LHCN-M2 (cell line): ENCODE data around the gene PPP2R5C. TPM values are rescaled to one million over a fixed set of nuclear protein-coding genes. Genes with fewer than 3 reads are reported as not detected.
"Not testable (repeated sequence)": the region's sequence is repeated elsewhere in the genome, so short reads cannot be mapped to it uniquely, and the experiment has no call there.

Source experiments
- DNase-seq: peaks from one replicate; pipeline ENCODE4 v3.0.0-alpha.2; 2012; ENCODE audit warnings: low read depth
- total RNA-seq: library from RNA; depleted of rRNA; stranded (reverse); fragments of >200 nt; gene quantifications from 2 replicates; pipeline ENCODE4 v1.2.3, GENCODE V29; 2014

PPP2R5C gene
- total RNA-seq, 1 experiment from 2014 or later = 86.3 TPM

DNA sequence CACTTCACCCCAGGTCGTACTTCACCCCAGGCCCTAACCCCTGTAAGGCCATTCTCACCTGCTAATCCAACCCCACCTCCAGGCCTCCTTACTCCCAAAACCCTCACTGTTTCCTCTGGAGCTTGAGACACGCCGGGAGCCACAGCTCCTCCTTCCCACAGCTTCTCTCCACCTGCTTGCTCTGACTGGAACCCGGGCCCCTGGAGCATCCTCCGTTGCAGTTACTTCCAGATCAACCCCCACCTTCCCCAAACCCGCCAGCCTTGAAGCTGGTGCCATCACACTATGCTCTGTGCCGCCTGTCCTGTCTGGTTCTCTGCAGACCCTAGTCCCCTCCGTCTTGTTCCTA, 34.6 kb upstream of the PPP2R5C start:
- DNase-seq = no peak

DNA sequence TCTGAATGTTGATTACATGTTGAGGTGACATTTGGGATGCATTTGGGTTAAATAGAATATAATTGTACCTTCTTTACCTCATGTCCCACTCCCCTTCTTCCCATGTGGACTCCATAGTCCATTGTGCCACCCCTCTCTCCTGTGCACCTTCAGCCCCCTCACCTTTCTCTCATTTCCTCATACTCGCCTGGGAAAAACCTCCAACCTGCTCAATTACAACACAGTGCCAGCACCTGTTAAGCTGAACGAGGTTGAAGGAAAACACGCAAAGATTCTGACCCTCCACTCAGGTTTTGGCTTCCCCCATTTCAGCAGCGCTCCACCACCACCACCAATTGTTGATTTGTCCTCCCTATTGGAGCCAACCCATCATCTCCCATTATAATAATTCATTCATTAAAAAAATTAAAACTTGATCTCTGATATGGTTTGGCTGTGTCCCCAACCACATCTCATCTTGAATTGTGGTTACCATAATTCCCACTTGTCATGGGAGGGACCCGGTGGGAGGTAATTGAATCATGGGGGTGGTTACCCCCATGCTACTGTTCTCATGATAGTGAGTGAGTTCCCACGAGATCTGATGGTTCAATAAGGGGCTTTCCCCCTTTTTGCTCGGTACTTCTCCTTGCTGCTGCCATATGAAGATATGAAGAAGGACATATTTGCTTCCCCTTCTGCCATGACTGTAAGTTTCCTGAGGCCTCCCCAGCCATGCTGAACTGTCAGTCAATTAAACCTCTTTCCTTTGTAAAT, 33.7 kb upstream of the PPP2R5C start:
- DNase-seq = no peak

DNA sequence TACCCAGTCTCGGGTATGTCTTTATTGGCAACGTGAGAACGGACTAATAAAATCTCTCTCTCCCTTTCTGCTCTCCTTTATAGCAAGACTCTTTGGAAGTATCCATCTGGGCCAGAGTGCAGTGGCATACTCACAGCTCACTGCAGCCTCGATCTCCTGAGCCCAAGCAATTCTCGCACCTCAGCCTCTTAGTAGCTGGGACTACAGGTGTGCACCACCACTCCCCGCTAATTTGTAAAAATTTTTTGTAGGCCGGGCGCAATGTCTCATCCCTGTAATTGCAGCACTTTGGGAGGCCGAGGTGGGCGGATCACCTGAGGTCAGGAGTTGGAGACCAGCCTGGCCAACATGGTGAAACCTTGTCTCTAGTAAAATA, 33.2 kb upstream of the PPP2R5C start:
- no peak for DNase-seq

DNA sequence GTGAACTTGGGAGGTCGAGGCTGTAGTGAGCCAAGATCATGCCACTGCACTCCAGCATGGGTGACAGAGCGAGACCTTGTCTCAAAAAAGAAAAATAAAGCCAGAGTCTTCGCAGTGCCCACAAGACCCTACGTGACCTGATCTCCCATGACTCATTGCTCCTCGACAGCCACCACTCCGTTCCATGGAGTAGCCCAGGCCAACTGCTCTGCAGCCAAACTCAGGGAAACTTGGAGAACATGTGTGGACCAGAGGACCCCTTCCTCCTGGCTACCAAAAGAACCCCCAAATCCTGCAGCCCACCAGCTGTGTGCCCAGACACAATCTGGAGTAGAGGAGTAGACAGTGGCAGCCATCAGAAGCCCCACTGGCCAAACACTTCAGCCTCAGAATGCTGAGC, 32.1 kb upstream of the PPP2R5C start:
- no peak for DNase-seq

DNA sequence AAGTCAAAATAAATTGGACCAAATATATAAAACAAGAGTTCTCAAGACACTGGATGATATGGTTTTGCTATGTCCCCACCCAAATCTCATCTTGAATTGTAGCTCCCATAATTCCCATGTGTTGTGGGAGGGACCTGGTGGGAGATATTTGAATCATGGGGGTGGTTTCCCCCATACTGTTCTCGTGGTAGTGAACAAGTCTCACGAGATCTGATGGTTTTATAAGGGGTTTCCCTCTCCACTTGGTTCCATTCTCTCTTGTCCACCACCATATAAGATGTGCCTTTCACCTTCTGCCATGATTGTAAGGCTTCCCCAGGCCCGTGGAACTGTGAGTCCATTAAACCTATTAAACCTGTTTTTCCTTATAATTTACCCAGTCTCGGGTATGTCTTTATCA, 31.4 kb upstream of the PPP2R5C start:
- DNase-seq = not testable (repeated sequence)

DNA sequence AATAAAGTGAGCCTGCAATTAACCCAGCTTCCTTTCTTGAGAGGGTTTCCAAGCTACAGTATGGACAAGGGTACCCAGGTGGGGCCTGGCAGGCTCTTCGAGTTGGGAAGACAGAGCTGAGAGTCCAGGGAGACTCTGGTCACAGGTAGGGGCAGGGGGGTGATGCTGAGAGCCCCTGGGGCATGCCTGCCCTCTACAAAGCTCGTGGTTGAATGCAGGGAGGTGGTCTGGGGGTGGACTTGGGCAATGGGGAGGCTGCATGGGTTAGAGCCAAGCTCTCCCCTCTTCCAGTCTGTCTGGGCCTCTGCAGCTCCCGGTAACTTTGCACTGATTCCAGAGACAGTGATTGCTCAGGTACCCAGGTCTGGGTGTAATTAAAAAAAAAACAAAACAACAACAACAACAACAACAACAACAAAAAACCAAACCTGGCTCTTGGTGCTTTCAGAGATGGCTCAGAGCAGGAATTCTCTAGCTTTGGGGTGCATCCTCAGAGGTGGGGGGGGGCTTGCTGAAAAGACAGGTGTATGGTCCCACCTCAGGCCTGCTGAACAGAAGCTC, 30.8 kb upstream of the PPP2R5C start:
- no peak for DNase-seq

DNA sequence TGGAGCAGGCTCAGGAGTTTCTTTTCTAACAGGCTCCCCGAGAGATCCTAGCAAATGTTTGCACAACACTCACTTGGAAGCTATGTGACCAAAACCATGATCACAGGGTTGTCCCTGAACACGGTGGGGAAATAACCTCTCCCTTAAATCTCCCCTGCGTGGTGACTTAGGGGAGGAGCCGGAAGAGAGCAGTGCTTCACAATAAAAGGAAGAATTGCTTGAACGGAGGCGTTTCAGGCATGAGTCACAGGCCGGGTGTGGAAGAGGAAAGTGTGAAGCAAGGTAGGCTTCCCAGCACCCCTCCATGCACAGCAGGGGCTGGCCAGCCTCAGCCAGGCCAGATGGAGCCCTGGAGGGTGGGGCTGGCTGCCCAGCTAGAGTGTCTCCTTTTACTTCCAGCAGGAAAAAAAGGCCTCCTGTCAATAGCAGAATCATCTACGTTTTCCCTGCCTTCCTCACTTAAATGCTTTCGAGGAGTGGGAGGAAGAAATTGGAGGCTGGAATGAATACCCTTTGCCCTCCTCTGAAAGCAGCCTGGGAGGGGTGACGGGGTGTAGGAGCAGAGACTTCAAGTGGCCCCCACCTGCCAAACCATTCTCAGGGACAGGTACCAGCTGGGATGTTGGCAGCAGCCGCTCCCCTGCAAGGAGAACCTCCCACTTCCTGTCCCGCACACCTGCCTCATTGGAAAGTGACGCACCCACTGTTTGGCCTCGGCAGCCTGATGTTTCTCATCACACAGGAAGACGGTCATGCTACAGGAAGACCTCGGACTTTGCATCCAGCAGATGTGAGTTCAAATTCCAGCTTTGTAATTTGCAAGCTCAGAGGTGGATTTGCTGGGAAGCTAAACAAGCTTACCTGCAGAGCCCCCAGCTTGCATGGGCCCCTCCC, 30.1 kb upstream of the PPP2R5C start:
- peak; percentile 64 for DNase-seq

DNA sequence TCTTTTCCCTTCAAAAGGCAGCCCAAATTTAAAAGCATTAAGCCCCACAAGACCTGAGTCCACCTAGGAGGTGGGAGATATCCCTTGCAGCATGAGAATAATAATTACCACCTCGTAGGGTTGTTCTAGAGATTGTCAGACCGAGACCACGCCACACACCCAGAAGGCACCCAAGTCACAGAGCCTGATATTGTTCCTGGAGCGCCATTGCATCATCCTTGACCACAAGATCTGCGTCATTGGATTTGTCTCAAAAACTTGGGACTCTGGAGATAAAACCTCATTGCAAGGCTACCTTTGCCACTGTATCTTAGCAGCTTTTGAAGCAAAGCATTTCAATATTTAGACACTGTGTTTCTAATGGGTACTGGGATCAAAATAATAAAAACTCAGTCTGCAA, 29.4 kb upstream of the PPP2R5C start:
- DNase-seq = no peak

DNA sequence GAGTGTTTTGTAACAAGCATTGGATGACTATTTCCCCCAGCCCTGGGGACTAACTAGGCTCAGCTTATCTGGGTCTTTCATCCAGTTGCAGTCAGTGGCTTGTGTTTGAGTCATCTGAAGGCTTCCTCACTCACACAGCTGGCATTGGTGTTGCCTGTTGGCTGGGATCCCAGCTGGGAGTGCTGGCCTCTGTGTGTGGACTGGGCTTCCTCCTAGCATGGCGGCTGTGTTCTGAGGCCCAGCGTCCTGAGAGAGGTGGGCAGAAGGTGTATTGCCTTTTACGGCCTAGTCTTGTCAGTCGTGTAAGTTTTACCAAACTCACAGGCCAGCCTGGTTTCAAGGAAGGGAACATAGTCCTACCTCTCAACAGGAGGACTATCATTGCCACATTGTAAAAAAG, 28.3 kb upstream of the PPP2R5C start:
- DNase-seq = peak; percentile 73

DNA sequence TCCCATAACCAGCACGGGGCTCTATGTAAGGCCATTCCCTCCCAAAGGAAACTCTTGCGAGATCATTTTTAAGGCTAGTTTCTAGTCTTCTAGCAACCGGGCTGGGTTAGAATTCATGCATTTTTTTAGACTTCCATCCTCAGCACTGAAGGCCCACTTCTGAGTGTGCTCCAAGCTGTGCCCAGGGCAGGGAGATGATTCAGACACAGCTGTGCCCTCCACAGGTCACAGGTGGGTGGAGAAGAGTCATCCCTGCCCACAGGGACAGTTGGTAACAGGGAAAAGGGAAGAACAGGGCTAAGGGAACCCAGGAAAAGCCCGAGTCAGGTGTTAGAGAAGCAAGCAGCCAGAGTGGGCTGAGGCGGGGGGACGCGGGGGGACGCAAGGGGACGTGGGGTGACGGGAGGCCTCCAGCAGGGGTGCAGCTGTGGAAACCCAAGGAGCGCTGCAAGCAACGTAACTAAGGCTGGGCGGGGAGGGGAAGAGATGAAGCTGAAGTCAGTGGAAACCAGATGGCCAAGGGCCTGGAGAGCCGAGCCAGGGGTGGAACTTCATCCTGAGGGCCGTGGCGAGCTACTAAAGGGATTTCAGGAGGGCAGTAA, 27.2 kb upstream of the PPP2R5C start:
- DNase-seq = peak; percentile 32

DNA sequence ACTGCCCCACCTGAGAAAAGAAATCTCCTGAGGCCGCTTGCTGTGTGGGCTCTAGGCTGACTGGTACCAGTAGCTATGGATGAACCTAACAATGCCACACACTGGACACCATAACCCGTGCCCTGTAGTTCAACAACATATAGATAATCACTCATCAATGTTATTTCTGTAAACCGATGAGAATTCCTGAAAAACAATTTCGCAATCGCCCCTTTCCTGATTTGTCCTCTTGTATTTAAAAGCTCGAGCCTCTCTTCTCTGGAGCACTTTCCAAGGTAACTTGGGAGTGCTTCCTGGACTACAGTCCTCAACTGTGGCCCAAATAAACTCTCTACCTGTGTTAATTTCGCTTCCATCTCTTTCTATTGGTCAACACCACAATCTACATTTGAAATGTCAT, 26.1 kb upstream of the PPP2R5C start:
- no peak for DNase-seq

DNA sequence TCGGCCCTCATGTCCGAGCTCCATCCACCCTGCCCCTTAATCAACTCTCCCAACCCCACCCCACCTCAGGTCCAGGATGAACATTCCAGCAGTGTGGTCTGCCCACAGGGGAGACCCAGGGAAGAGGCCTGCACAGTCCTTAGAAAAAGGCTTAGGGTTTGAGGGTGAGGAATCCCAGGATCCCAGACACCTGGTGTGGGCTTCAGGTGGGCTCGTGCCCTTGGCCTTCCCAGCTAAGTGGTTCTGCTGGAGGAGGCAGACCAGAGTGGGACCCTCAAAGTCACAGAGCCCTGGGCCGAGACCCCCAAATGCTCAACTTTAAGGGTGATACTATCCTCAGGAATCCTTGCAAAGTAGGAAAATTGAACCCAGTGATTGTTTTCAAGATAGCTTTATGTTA, 25.4 kb upstream of the PPP2R5C start:
- no peak for DNase-seq

DNA sequence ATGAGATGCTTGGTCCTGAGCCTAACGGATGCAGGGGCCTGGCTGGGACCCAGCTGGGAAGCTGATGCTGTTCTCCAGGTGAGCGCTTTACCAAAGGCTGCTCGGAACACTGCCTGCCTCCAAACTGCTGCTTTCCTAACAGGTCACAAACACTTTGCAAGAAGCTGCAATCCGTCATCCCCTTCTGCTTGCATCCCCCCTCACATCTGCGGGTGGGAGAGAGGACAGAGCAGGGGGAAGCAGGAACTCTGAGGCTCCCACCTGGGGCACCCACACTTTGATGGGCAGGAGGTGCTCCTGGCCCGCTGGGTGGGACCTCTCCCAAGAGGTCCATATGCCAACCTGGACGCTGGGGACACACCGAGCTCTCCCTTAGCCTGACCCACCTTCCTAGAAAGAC, 24.9 kb upstream of the PPP2R5C start:
- no peak for DNase-seq

DNA sequence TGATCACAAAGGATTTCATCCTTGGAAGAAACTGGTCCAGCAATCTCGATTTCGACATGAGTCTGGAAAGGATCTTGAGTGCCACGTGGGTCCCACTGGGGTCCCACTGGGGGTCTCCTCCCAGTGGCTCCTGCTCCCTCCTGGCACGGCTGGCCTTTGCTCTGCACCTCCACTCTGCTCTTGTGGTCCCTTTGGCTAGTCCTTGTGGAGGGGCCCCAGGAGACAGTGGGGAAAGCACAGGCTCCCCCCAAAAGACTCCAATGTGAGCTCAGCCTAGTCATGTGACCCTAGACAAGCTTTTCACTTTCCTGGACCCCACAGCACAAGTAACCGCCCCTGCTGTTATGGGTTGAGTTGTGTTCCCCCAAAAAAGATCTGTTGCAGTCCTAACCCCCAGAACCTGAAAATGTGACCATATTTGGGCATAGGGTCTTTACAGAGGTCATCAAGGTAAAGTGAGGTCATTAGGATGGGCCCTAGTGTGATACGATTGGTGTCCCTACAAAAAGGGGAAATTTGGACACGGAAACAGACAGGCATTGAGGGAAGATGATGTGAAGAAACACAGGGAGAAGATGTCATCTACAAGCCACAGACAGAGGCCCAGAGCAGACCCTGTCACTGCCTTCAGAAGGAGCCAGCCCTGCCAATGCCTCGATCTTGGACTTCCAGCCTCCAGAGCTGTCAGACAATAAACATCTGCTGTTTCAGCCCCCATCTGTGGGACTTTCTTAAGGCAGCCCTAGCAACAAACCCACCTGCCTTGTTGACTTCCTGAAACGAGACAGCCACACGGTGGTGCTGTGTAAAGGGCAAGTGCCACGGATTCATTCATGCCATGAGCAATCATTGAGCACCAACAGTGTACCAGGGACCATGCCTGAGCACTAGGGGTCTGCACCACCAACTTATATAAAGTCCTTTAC, 23.8 kb upstream of the PPP2R5C start:
- DNase-seq = no peak

DNA sequence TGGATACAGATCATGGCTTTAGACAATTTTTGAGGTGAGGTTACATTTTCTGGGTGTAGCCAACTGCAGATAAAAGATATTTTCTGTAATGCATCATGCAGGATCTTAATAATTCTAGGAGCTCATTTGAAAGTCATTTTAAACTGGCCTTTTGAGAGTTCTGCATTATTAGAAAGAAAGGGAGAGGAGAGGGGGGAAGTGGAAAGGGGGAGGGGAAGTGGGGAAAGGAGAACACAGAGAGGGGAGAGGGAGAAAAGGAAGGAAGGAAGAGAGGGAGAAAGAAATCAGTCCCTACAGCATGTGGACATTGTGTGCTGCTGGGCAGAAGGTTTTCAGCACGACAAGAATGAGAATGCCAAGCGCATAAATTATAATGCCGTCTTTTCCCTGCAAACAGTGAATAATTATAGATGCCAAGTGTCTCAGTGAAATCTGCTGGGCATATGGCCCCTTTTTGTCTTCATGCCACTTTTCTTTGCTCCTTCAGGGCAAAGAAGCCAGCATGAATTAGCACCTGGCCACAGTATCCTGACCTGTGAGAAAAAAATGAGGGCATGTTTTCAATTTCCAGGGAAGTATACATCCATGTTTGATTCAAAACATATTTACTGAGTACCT, 22.7 kb upstream of the PPP2R5C start:
- DNase-seq = no peak

DNA sequence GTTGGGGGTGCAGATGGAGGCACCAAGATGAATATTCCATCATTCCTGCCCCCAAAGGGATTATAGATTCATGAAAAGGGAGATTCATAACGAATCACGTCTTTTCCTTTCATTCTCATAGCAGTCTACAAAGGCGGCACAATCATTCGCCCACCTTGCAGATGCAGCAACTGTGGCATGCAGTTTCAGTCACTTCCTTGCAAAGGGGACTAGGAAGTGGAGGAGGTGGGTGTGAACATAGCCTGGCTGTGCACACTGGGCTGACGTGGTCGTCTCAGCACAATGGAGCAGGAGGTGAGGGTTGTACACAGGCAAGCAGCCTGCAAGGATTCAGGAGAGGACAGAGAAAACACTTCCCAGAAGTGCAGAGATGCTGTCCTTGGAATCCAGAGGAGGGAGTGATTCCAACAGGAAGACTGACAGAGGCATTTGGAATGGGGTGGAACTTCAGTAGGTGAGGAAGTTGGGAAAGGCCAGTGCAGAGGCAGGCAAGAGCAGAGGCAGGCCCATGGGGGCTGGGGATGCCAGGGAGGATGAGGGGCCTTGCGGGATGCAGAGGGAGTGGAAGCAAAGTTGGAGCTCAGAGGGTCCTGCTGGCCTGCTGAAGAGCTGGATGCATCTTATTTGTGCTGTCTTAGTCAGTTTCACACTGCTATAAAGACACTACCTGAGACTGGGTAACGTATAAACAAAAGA, 21.9 kb upstream of the PPP2R5C start:
- DNase-seq = no peak

DNA sequence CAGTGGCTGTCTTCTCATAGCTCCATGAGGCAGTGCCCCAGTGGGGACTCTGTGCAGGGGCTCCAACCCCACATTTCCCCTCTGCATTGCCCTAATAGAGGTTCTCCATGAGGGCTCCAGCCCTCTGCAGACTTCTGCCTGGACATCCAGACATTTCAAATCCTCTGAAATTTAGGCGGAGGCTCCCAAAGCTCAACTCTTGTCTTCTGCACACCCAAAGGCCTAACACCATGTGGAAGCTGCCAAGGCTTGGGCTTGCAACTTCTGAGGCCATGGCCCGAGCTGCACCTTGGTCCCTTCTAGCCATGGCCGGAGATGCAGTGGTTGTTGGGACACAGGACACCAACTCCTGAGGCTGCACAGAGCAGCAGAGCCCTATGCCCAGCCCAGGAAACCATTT, 20.5 kb upstream of the PPP2R5C start:
- DNase-seq = no peak

DNA sequence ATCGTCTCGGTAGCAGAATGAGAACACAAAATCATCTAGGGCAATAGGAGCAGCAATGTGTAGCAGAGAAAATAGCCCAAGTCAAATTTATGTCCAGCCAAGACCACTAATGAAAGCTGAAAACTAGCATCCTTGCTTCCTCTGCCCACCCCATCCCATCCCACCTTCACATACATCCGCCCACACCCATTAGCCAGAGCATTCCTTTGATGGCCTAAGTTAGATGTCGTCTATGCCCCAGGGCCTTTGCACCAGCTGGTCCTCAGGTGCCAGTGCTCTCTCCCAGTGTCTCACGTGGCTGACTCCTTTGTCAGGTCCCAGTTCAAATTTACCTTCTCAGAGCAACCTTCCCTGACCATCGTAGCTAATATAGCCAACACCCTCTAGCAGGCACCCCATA, 17.8 kb upstream of the PPP2R5C start:
- DNase-seq = no peak

DNA sequence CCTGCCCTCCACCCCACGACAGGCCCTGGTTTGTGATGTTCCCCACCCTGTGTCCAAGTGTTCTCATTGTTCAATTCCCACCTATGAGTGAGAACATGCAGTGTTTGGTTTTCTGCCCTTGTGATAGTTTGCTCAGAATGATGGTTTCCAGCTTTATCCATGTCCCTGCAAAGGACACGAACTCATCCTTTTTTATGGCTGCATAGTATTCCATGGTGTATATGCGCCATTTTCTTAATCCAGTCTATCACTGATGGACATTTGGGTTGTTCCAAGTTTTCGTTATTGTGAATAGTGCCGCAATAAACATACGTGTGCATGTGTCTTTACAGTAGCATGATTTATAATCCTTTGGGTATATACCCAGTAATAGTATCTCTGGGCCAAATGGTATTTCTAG, 17.1 kb upstream of the PPP2R5C start:
- not testable (repeated sequence) for DNase-seq

DNA sequence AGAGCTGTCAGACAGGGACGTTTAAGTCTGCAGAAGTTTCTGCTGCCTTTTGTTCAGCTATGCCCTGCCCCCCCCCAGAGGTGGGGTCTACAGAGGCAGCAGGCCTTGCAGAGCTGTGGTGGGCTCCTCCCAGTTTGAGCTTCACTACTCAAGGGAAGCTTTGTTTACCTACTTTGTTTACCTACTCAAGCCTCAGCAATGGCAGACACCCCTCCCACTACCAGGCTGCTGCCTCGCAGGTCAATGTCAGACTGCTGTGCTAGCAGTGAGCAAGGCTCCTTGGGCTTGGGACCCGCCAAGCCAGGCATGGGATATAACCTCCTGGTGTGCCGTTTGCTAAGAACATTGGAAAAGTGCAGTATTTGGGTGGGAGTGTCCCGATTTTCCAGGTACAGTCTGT, 11.8 kb upstream of the PPP2R5C start:
- DNase-seq = not testable (repeated sequence)
